LHCN-M2 (cell line): ENCODE results near the gene ZBTB48. TPM values are rescaled to one million over a fixed set of nuclear protein-coding genes. Genes with fewer than 3 reads are reported as not detected.
"Not testable (repeated sequence)": the region's sequence is repeated elsewhere in the genome, so short reads cannot be mapped to it uniquely, and the experiment has no call there.

ENCODE experiments used
- DNase-seq: peaks from one replicate; pipeline ENCODE4 v3.0.0-alpha.2; 2012; ENCODE audit warnings: low read depth
- polyA plus RNA-seq: library from polyadenylated mRNA; unstranded; fragments of >200 nt; gene quantifications from one replicate; pipeline ENCODE4 v1.2.1, GENCODE V29; 2012; ENCODE audit warnings: missing spikeins
- total RNA-seq: library from RNA; depleted of rRNA; stranded (reverse); fragments of >200 nt; gene quantifications from 2 replicates; pipeline ENCODE4 v1.2.3, GENCODE V29; 2014; rRNA removed

Gene ZBTB48
- total RNA-seq = 14.2 and 14.9 TPM in 2 replicates
- polyA plus RNA-seq = 12.6 TPM

DNA sequence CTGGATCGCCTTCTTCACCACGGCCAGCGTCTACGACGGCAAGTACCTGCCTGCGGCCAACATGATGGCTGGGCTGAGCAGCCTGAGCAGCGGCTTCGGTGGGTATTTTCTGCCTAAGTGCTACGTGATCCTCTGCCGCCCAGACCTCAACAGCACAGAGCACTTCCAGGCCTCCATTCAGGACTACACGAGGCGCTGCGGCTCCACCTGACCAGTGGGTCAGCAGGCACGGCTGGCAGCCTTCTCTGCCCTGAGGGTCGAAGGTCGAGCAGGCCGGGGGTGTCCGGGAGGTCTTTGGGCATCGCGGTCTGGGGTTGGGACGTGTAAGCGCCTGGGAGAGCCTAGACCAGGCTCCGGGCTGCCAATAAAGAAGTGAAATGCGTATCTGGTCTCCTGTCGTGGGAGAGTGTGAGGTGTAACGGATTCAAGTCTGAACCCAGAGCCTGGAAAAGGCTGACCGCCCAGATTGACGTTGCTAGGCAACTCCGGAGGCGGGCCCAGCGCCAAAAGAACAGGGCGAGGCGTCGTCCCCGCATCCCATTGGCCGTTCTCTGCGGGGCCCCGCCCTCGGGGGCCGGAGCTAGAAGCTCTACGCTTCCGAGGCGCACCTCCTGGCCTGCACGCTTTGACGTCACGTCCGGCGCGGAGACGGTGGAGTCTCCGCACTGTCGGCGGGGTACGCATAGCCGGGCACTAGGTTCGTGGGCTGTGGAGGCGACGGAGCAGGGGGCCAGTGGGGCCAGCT is at the start of gene ZBTB48:
Gene ZBTB48, plus strand, starts transcription at position 621 of the 745 bp plus-strand sequence. CDS start 616 bp downstream, outside the sequence.
- DNase-seq = peak; percentile 95

DNA sequence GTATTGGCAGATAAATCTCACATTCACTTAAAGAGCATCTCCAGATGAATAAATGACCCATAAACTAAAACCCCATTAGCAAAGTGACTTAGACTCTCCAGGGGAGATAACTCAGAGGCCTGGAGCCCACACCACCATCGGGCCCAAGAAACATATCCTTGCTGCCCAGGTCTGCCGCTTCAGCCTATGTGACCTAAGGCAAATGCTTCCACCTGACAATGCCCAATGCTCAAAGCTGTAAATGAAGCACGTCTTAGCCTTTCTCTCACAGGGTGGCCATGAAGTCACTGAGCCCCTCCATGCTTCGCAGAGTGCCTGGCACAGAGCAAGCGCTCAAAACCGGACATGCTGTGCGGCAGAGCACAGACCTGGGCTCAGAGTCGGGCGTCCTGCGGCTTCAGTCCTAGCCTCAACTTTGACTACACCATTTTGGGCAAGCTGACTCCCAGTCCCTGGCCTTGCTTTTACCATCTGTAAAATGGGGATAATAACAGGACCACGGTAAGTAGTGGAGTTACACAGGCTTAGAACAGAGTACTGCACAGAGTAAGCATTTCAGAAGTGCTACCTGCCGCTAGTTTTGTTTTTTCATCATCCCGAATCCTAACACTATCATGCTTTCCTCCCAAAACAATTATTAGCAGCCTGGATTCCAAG is 49.2 kb upstream of the ZBTB48 start:
- no peak for DNase-seq

DNA sequence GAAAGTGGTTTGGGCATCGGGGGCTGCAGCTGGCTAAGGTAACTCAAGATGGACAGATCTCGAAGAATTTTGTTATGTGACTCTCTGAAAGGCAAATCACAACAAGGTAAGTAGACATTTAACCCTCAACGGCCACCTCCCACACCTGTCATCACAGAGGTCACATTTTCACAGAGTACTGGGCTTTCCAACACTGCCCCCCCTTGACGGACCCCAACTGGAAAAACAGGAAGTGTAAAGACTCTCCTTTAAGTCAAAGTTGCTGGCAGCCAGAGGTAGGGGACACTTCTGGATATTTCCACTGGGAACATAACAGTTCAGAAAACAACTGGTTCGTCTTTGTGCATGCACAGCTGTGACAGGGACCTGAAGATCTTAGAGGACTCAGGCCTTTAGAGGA is 47.8 kb upstream of the ZBTB48 start:
- DNase-seq = no peak

DNA sequence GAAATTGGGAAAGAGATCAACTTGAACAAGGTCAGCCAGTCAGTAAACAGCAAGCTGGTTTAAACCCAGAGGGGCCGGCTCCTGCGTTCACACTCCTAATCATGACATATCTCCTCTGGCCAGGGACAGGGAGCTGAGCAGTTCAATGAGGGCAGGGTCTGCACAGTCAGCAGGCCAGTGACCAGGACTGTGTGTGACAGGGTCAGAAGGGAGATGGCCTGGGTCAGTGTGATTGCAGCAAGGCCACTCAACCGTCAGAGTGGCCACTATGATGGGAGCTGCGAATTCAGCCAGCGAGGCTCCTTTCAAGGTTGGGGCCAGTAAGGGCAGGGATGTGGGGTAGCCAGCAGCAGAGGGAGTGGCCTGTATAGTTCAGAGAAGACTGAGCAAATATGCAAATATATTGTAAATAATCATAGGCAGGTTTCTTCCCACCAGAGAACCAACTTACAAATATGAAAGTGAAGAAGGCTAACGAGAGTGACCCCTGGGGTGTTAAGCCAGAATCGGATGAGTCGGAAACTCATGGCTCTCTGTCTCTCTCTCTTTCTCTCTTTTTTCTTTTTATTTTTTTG is 45.5 kb upstream of the ZBTB48 start:
- no peak for DNase-seq

DNA sequence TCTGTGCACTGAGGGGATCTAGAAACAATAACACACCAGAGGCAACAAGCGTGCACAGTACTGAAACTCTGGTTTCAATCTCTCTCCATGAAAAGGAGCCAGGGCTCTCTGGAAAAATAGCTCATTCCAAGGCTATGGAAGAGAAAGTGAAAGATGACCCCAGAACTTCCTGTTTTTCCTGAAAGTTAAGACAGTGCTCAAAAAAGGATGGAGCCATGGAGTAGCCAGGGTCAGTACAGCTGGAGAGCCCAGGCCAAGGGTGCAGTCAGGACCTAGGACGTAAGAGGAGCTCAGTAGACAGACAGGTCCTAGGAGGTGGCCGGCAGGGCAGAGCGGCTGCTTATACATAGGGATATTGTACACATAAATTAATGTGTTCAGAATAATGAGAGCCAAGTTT is 44.6 kb upstream of the ZBTB48 start:
- no peak for DNase-seq

DNA sequence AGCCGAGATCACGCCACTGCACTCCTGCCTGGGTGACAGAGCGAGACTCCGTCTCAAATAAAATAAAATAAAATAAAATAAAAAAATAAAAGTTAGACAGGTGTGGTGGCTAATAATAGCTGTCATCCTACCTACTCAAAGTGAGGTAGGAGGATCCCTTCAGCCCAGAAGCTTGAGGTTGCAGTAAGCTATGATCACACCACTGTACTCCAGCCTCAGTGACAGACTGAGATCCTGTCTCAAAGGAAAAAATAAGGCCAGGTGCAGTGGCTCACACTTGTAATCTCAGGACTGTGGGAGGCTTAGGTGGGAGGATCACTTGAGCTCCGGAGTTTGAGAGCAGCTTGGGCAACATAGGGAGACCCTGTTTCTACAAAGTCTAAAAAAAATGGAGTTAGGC is 43.5 kb upstream of the ZBTB48 start:
- DNase-seq = no peak

DNA sequence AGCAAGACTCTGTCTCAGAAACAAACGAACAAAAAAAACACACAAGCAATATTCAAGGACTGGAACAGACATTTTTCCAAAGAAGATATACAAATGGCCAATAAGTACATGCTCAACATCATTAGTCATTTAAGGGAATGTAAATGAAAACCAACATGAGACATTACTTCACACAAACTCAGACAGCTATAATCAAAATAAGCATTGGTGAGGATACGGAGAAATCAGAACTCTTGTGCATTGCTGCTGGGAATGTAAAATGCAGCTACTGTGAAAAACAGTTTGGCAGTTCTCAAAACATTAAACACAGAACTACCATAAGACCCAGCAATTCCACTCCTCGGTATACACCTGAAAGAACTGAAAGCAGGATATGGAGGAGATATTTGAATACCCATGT is 40.8 kb upstream of the ZBTB48 start:
- DNase-seq = peak; percentile 42

DNA sequence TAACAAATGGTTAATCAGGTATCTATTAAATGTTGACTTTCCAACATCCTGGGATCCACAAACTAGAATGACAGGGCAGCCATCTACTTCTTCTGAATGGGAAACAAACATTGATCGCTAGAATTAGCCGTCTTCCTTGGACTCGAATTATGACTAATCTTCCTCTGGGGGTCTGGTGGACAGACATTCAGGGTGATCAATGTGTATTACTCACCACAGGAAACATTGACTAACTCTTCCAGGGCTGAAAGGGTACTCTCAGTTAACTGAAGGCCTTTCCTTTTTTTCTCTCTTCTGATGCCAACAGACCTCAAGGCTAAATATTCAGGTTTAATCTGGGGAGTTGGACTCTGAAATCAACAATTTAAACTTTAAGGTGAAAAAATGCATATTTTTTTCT is 35.0 kb upstream of the ZBTB48 start:
- DNase-seq = no peak

DNA sequence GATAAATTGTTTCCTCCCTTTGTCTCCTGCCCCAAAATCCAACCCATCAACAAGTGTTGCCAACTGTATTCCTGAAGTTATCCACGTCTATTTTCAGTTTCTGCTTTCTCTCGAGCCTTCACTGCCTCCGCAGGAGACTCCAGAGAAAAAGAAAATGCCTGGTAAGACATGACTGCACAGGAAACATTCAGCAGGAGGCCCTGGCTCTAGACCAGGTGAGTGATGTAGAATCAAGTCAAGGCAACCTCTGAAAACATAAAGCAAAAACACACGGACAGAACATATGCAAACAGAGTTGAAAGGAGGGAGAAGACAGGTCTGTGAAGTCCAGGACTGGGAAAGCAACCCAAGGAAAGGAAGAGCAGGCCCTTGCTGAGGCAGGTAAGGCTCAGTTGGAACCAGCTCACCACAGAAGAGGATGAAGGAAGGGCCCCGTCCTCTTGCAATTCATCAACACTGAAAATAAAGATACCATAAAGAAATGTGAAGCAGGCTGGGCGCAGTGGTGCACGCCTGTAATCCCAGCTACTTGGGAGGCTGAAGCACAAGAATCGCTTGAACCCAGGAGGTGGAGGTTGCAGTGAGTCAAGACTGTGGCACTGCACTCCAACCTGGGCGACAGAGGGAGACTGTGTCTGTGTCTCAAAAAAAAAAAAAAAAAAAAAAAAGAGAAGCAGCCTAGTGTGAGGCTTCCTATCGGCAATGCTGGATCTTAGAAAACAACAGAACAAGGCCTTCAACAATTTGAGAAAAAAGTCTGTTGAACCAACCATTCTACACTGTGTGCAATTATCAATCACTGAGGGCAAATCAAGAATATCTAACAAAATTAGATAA is 34.3 kb upstream of the ZBTB48 start:
- no peak for DNase-seq

DNA sequence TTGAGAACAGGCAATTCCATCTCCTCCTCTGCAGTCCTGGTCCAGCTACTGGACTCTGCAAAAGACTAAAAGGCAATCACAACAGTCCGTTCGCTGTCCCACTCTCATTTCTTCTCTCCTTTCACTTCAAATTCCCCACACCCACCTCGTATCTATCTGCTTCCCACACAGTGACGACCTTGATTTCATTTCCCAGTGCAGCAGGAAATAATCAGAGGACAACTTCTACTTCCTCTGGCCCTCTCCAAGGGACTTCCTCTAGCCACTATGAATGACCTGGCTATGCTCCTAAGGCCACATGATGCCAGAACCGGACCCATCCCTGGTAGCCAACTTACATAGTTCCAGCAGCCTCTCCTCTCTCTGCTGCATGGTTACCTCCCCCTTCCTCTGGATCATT is 33.5 kb upstream of the ZBTB48 start:
- no peak for DNase-seq

DNA sequence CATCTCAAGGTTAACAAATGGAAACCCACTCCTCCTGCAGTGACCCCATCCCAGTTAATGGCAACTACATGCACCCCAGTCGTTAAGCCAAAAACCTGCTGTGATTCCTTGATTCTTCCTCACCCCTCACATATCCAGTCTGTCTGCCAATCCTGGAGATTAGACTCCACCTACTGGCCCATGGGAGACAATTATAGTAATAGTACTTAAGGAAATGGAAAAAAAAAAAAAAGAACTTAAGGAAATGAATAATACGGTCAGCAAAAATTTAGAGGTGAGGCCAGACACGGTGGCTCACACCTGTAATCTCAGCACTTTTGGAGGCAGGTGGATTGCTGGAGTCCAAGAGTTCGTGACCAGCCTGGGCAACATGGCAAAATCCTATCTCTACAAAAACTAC is 32.5 kb upstream of the ZBTB48 start:
- no peak for DNase-seq

DNA sequence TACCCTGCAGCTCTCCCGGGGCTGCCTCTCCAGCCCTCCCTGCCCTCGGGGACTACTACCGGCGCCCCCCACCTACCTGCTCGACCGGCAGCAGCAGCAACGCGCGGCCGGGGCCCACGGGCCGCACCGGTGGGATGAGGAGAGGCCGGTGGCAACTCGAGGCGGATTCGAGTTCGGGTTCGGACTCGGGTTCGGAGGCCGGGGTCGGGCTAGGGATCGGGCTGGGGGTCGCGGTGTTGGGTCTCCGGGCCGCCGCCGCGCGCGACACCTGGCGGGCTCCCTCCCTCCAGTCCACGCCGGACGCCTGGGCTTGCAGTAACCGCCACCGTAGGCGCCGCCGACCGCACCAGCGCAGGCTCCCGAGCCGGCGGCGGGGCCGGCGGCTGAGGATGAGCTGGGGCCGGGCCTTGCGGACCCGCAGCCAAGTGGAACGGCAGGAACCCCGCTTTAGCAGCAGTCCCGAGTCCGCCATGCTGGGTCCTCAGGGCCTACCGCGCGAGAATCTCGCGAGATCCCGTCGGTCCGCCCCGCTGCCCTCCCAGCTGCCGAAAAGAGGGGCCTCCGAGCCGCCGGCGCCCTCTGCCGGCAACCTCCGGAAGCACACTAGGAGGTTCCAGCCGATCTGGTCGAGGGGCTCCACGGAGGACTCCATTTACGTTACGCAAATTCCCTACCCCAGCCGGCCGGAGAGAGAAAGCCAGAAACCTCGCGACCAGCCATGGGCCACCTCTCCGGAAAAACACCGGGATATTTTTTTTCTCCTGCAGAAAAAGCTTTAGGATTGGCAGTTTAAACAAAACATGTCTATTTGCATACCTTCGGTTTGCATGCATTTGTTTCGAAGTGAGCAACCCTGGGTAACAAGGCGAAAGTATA is 25.5 kb upstream of the ZBTB48 start, which contains the start of gene NOL9:
Gene NOL9, minus strand, starts transcription at position 483 of the 876 bp plus-strand sequence. Its CDS starts 11 bp downstream, at position 472.
- peak; percentile 86 for DNase-seq

DNA sequence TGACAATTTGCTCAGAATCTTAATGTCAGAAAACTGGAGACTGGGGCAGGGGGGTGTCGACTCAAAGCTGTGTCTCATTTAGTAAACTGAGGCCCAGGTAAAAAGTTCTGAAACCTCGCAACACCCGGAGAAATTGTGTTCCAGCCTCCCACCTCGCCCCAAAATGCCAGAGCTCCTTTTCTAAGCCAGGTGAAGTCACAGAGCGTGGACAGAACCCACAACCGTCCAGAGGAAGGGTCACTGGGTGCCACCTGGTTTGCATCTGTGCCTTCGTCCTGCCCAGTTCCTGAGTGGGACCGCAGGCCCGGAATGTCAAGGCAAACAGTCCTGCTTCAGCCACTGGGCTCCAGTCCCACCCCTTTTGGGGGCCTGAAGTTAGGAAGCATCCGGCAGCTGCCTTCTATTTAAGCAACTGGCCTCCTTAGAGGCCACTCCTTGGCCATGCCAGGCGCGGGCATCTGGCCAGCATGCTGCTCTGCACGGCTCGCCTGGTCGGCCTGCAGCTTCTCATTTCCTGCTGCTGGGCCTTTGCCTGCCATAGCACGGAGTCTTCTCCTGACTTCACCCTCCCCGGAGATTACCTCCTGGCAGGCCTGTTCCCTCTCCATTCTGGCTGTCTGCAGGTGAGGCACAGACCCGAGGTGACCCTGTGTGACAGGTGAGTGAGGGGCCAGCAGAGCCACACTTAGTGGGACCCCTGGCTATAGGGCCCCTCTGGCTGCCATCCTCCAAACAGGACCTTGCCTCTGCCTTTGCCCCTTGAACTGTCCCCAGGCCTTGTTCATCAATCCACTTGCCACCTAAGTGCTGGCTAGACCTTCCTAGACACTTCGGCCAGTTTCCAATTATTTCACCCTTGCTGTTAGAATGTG is 24.7 kb upstream of the ZBTB48 start, which contains the start of gene TAS1R1:
Gene TAS1R1, plus strand, starts transcription at position 401 of the 872 bp plus-strand sequence. Its CDS starts 67 bp downstream, at position 468.
- peak; percentile 72 for DNase-seq

DNA sequence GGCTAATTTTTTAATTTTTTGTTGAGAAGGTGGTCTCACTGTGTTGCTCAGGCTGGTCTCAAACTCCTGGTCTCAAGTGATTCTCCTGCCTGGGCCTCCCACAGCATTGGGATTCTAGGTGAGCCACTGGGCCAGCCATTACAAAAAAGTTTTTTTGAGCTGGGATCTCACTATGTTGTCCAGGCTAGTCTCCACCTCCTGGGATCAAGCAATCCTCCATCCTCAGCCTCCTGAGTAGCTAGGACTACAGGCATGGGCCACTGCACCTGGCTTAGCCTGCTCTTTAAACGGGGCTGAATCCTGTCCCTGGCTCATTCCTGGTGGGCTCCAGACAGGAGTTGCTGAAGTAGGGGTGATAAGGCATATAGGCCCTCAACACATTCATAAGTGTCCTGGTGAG is 22.2 kb upstream of the ZBTB48 start:
- DNase-seq = no peak

DNA sequence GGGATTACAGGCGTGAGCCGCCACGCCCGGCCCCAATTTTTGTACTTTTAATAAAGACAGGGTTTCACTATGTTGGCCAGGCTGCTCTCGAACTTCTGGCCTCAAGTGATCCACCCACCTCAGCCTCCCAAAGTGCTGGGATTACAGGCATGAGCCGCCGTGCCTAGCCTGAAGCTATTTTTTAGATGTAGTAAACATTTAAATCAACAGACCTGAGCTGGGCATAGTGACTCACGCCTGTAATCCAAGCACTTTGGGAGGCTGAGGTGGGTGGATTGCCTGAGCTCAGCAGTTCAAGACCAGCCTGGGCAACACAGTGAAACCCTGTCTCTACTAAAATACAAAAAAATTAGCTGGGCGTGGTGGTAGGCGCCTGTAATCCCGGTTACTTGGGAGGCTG is 20.6 kb upstream of the ZBTB48 start:
- DNase-seq = not testable (repeated sequence)

DNA sequence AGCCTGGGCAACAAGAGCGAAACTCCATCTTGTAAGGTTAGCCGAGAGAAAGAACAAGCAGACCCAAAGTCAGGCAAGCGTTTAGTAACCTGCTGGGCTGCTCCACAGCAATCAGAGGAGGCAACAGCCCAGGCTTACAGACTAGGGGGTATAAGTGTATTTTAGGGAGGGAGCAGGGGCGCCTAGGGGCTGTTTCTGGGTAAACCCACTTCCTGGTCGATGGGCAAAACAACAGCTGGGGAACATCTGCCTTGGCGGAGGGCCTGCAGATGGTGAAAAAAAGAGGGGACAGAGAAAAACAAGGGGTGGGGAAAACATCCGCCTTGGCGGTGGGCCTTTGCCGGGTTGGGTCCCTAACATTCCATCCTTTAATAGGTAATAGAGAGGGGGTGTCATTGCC is 19.5 kb upstream of the ZBTB48 start:
- no peak for DNase-seq

DNA sequence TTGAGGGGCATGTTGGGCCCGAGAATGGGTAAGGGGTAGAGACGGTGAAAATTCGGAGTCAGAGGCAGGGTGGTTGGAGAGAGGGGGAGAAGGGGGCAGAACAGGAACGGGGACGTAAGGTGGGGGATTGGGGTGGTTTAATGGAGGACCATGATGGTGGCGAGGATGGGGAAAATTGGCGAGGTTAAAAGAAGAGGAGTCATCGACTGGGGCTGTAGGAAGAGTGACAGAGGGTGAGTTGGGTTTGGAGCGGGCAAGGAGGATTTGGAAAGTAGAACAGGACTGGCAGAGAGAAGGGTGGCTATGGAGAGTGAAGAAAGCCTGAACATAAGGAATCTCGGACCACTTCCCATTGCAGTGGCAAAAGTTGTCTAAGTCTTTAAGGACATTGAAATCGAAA is 10.8 kb upstream of the ZBTB48 start:
- no peak for DNase-seq

DNA sequence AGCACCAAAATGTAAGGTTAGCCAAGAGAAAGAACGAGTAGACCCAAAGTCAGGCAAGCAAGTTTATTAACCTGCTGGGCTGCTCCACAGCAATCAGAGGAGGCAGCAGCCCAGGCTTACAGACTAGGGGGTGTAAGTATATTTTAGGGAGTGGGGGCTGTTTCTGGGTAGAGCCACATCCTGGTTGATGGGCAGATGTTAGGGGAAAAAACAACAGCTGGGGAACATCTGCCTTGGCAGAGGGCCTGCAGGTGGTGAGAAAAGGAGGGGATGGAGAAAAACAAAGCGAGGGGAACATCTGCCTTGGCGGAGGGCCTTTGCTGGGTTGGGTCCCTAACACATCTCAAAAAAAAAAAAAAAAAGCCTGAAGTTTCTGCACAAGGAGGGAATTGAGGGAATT is 9.7 kb upstream of the ZBTB48 start:
- no peak for DNase-seq

DNA sequence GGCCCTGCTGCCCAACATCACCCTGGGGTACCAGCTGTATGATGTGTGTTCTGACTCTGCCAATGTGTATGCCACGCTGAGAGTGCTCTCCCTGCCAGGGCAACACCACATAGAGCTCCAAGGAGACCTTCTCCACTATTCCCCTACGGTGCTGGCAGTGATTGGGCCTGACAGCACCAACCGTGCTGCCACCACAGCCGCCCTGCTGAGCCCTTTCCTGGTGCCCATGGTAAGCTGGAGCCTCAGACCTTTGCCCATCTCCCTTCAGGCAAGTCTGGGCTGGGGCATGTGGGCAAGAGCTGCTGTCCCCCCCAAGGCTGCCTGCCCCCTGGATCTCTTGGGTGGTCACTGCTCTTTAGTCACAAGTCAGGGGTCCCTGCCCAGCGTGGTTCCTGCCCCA is 8.8 kb upstream of the ZBTB48 start:
- DNase-seq = no peak
